Parathyroid adenoma (tissue), 2 donors: ENCODE measurements around the gene CHID1.

Source experiments
- H2AFZ ChIP-seq: fragments of 300-600 bp; sonication (generic); one replicate; pipeline ENCODE4 v1.7.0; 2017; ENCODE audit warnings: antibody characterized with exemption, mild to moderate bottlenecking
- H3K27ac ChIP-seq: fragments of 300-600 bp; sonication (generic); one replicate; pipeline ENCODE4 v1.7.0; 2017
- H3K27me3 ChIP-seq: fragments of 300-600 bp; sonication (generic); one replicate; pipeline ENCODE4 v1.7.0; 2017; ENCODE audit warnings: low read length; ENCODE audit not compliant: control insufficient read depth, insufficient read depth
- H3K36me3 ChIP-seq: fragments of 300-600 bp; sonication (generic); one replicate; pipeline ENCODE4 v1.7.0; 2017; ENCODE audit warnings: low read length; ENCODE audit not compliant: control insufficient read depth, insufficient read depth
- H3K4me1 ChIP-seq: fragments of 300-600 bp; sonication (generic); one replicate; pipeline ENCODE4 v1.7.0; 2017; ENCODE audit warnings: control low read depth
- H3K4me2 ChIP-seq: fragments of 300-600 bp; sonication (generic); one replicate; pipeline ENCODE4 v1.7.0; 2017; ENCODE audit warnings: low read length
- H3K4me3 ChIP-seq: fragments of 300-600 bp; sonication (generic); one replicate; pipeline ENCODE4 v1.7.0; 2017; ENCODE audit warnings: low read depth, low read length
- H3K79me2 ChIP-seq: fragments of 300-600 bp; sonication (generic); one replicate; pipeline ENCODE4 v1.7.0; 2017; ENCODE audit warnings: control low read depth
- H3K9ac ChIP-seq: fragments of 300-600 bp; sonication (generic); one replicate; pipeline ENCODE4 v1.7.0; 2017; ENCODE audit warnings: mild to moderate bottlenecking
- H3K9me3 ChIP-seq: fragments of 300-600 bp; sonication (generic); one replicate; pipeline ENCODE4 v1.7.0; 2017; ENCODE audit warnings: low read length; ENCODE audit not compliant: control insufficient read depth
- TF ChIP-seq, protein P1 (sequence below): fragments of 300-600 bp; sonication (generic); IDR thresholded peaks from one replicate; pipeline ENCODE4 v1.7.0; 2017; ENCODE audit warnings: antibody characterized with exemption, mild to moderate bottlenecking
- donor health status: primary hyperparathyroidism.

The CHID1 gene

DNA sequence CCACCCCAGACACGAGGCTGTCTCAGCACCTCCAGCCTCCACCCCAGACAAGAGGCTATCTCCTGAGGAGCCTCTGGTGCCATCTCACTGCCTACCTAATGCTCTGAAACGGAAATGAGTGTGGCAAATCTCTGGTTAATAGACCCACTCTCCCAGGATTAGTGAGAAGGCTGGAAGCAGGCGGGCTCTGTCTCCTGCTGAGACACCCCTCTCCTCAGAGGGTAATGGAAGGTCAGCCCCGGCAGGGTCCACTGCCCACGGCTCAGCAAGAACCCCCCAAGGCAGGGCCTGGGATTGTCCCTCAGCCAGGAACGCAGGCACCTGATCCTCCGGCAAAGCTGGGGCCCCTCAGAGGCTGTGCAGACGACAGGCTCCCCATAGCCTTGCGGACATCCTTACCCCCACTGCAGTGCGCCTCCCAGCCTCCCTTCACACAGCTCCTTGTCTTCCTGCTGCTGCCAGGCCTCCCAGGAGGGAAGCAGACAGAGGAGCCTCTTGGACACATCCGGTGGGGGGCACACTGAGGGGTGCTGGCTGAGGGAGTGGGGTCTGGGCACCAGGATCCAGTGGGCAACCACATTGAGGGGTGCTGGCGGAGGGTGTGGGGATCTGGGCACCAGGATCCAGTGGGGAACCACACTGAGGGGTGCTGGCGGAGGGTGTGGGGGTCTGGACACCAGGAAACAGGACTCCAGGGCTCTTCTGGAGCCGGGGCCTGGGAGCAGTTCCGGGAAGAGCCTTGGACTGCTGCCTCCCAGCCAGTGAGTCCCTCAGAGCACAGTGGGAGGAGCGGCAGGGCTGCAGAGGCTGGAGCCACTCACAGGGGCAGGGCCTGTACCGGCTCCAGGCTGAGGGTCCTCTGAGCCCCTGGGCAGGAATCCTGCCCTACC, 13.1 kb downstream of the CHID1 start:
- TF ChIP-seq, protein P1, sequence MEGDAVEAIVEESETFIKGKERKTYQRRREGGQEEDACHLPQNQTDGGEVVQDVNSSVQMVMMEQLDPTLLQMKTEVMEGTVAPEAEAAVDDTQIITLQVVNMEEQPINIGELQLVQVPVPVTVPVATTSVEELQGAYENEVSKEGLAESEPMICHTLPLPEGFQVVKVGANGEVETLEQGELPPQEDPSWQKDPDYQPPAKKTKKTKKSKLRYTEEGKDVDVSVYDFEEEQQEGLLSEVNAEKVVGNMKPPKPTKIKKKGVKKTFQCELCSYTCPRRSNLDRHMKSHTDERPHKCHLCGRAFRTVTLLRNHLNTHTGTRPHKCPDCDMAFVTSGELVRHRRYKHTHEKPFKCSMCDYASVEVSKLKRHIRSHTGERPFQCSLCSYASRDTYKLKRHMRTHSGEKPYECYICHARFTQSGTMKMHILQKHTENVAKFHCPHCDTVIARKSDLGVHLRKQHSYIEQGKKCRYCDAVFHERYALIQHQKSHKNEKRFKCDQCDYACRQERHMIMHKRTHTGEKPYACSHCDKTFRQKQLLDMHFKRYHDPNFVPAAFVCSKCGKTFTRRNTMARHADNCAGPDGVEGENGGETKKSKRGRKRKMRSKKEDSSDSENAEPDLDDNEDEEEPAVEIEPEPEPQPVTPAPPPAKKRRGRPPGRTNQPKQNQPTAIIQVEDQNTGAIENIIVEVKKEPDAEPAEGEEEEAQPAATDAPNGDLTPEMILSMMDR, result no peak
- no peak overlapping the region for H2AFZ ChIP-seq
- no peaks in the 10 kb centered on the region for H3K36me3 ChIP-seq
- no peaks in the 10 kb centered on the region for H3K9me3 ChIP-seq
- no peak overlapping the region for H3K9ac ChIP-seq
- no peaks in the 10 kb centered on the region for H3K4me1 ChIP-seq
- H3K27me3 ChIP-seq, result no peaks in the 10 kb centered on the region
- no peak overlapping the region for H3K27ac ChIP-seq
- no peak overlapping the region for H3K4me2 ChIP-seq
- H3K79me2 ChIP-seq, result no peaks in the 10 kb centered on the region
- no peak overlapping the region for H3K4me3 ChIP-seq

DNA sequence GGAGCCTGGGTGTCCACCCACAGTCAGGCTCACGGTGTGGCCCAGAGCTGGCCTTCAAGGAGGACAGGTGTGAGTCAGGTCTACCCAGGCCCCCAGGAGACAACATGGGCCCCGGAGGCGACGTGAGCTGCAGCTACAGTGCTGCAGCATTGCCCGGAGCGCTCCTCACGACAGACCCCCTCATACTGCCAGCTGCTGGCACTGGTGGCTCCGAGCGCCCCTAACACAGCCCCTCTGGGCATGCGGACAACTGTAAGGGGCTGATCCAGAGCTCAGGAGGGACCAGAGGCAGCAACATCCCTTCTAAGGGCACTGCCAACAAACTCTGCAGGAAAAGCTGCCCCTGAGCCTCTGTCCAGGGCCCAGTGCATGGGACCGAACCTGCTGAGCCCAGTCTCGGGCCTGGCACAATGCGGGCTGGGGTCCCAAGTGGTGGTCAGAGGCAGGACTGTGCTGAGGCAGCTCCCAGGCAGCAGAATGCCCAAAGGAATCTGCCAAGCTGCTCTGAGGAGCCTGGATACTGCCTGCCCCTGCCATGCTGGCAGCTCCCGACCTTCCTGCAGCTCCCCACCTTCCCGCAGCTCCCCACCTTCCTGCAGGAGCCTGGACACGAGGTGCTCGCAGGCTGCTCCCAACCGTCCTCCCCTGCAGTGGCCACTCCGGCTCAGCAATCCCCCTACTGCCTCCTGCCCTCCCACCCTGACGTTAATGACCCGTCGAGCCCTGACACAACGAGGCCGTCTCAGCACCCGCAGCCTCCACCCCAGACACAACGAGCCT, 15.1 kb downstream of the CHID1 start:
- Histone ChIP-seq H3K27ac (no peak overlapping the region), H3K36me3 (no peaks in the 10 kb centered on the region), H3K4me3 (no peak overlapping the region)

DNA sequence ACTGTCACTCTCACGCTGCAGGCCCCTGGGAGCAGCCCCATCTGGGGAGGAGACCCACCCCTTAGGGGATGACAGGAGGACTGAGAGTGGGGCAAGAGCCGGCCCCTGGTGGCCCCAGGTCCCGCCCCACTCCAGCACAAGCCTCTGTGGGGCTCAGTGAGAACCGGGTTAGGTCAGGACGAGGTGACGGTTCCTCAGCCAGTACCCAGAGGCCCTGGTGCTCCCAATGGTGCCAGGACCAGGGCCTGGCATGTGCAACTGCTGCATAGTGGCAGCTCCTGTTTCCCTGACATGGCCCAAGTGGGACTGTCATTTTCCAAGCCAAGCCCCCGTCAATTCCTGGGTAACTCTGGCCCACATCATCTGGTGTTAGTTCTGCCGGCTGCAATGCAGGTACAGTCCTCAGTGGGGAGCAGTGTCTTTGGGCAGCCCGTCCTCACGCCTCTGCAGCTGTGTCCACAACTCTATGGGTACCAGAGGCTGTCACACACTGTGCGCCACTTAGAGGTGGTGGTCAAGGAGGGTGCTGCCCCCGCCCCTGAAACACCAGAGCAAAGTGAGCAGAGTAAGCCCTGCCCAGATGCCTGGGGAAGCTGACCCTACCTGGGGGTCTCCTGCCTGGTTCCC, 15.9 kb downstream of the CHID1 start:
- Histone ChIP-seq H3K9ac (no peak overlapping the region), H3K27ac (no peak overlapping the region), H3K4me1 (no peaks in the 10 kb centered on the region), H3K36me3 (no peaks in the 10 kb centered on the region), H3K9me3 (no peaks in the 10 kb centered on the region), H3K27me3 (no peaks in the 10 kb centered on the region), H3K79me2 (no peaks in the 10 kb centered on the region), H2AFZ (no peak overlapping the region), H3K4me2 (no peak overlapping the region), H3K4me3 (no peak overlapping the region)
- TF ChIP-seq, protein P1, result no peak

More for the DNA sequence above, 15.1 kb downstream of the CHID1 start:
- Histone ChIP-seq H3K9ac (no peak overlapping the region), H3K27me3 (no peaks in the 10 kb centered on the region), H3K4me1 (no peaks in the 10 kb centered on the region), H3K4me2 (no peak overlapping the region), H2AFZ (no peak overlapping the region), H3K9me3 (no peaks in the 10 kb centered on the region), H3K79me2 (no peaks in the 10 kb centered on the region)
- TF ChIP-seq, protein P1, result no peak

DNA sequence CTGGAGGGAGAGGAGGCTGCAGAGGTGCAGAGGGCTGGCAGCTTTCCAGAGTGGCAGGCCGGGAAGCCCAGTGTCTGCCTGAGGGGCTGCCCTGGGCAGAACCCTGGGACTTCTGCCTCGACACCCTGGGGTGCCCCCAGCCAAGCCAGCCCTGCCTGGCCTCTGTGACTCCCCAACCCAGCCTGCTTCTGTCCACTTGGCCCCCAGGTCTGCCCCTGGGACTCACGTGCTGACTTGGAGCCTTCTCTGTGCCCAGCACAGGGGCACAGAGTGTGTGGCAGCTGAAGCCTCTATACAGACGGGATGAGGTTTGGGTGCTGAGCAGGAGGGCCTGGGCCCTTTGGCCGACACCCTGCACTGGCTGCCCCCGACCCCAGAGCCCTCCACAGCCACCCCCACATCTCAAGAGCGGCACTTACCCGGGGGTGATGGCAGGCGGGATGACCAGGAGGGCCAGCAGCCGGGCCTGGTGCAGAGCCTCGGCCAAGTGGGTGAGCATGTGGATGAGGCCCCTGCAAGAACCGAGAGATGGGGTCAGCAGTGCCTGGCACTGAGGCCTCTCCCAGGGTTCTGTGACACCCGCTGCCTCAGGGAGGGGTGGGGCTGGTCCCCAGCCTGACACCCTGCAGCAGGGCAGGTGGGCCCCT, 17.5 kb downstream of the CHID1 start:
- TF ChIP-seq, protein P1, result no peak
- no peaks in the 10 kb centered on the region for H3K27me3 ChIP-seq
- H3K4me1 ChIP-seq, result no peaks in the 10 kb centered on the region
- no peaks in the 10 kb centered on the region for H3K9me3 ChIP-seq
- H2AFZ ChIP-seq, result no peak overlapping the region
- no peaks in the 10 kb centered on the region for H3K79me2 ChIP-seq
- H3K4me3 ChIP-seq, result no peak overlapping the region
- no peak overlapping the region for H3K9ac ChIP-seq
- H3K27ac ChIP-seq, result no peak overlapping the region
- H3K4me2 ChIP-seq, result no peak overlapping the region
- H3K36me3 ChIP-seq, result no peaks in the 10 kb centered on the region
